Measurements from ENCODE around the gene BNIP5.

Gene BNIP5

DNA sequence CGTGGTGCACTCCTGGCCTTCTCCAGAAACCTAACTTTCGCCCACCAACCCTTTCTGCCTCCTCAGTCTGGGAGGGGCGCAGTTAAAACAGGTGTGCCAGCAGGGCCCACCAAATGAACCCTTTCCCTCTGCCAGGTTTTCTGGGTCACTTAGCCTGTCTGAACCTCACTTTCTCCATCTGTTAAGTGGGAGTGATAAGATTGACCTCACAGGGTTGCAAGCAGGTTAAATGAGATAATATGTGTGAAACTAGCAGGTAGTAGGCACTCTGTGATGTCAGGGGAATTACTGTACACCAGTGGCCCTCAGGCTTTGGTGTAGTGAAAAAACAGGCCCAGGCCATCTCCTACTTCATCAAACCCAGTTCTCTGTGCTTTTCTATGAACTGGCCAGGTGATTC, 14.1 kb downstream of the BNIP5 start:
- Histone ChIP-seq H3K9ac (no peak overlapping the region), H3K27me3 (ENCODE audit: control insufficient read depth, insufficient read depth, low read length) (no peaks in the 10 kb centered on the region), H2AFZ (no peak overlapping the region), H3K36me3 (ENCODE audit: control insufficient read depth, insufficient read depth, low read length) (no peaks in the 10 kb centered on the region), H3K27ac (no peak overlapping the region), H3K79me2 (no peaks in the 10 kb centered on the region), H3K4me1 (no peaks in the 10 kb centered on the region), H3K9me3 (ENCODE audit: control insufficient read depth, low read length) (no peaks in the 10 kb centered on the region), H3K4me3 (ENCODE audit: low read depth, low read length) (no peak overlapping the region), H3K4me2 (ENCODE audit: low read length) (no peak overlapping the region)
- TF ChIP-seq, protein P1, sequence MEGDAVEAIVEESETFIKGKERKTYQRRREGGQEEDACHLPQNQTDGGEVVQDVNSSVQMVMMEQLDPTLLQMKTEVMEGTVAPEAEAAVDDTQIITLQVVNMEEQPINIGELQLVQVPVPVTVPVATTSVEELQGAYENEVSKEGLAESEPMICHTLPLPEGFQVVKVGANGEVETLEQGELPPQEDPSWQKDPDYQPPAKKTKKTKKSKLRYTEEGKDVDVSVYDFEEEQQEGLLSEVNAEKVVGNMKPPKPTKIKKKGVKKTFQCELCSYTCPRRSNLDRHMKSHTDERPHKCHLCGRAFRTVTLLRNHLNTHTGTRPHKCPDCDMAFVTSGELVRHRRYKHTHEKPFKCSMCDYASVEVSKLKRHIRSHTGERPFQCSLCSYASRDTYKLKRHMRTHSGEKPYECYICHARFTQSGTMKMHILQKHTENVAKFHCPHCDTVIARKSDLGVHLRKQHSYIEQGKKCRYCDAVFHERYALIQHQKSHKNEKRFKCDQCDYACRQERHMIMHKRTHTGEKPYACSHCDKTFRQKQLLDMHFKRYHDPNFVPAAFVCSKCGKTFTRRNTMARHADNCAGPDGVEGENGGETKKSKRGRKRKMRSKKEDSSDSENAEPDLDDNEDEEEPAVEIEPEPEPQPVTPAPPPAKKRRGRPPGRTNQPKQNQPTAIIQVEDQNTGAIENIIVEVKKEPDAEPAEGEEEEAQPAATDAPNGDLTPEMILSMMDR (IDR thresholded peaks at IDR 0.05) = no peak

DNA sequence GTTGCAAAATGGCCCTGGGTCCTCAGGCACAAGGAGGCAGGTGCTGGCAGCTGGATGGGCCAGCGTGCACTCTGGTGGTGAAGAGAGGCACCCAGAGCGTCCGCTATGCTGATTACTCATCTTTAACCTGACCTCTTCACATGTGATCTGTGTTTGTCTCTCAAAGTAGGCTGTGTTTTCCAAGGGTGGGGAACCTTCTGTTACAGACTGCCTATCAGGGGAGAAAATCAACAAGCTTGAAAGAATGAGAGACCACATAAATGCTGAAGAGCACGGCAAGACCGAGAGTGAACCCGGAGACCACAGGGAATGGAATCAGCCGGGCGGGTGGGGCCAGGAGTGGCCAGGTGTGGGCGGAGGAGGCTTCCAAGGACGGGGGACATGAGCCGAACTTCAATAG, 16.2 kb downstream of the BNIP5 start:
- H3K4me2 ChIP-seq (ENCODE audit: low read length) = no peak overlapping the region
- H3K9me3 ChIP-seq (ENCODE audit: control insufficient read depth, low read length) = no peaks in the 10 kb centered on the region
- no peak overlapping the region for H3K4me3 ChIP-seq (ENCODE audit: low read depth, low read length)
- no peak overlapping the region for H3K9ac ChIP-seq
- H3K36me3 ChIP-seq (ENCODE audit: control insufficient read depth, insufficient read depth, low read length) = no peaks in the 10 kb centered on the region
- TF ChIP-seq, protein P1 (IDR thresholded peaks at IDR 0.05) = no peak
- H3K4me1 ChIP-seq = no peaks in the 10 kb centered on the region
- H2AFZ ChIP-seq = no peak overlapping the region
- no peaks in the 10 kb centered on the region for H3K79me2 ChIP-seq
- H3K27me3 ChIP-seq (ENCODE audit: control insufficient read depth, insufficient read depth, low read length) = no peaks in the 10 kb centered on the region
- no peak overlapping the region for H3K27ac ChIP-seq

DNA sequence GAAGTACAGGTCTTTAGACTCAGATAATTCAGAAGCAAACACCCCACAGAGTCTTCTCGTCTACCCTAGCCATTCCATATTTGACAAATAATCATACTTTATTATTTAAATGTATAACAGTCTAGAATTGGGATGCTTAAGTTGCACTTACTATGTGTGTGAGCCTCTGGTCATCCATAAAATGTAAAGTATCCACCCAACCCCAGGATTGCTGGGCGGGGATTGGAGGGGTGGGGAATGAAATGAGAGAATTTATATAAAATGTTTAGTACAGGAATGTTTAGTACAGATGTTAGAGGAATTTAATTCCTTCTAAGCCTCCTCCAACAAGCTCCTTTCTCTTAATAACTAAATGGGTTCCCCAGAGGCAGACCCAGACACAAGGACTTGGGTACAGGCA, 16.9 kb downstream of the BNIP5 start:
- Histone ChIP-seq H3K79me2 (no peaks in the 10 kb centered on the region), H3K27me3 (ENCODE audit: control insufficient read depth, insufficient read depth, low read length) (no peaks in the 10 kb centered on the region), H2AFZ (no peak overlapping the region), H3K9ac (no peak overlapping the region), H3K36me3 (ENCODE audit: control insufficient read depth, insufficient read depth, low read length) (no peaks in the 10 kb centered on the region), H3K4me1 (no peaks in the 10 kb centered on the region), H3K4me3 (ENCODE audit: low read depth, low read length) (no peak overlapping the region), H3K9me3 (ENCODE audit: control insufficient read depth, low read length) (no peaks in the 10 kb centered on the region), H3K4me2 (ENCODE audit: low read length) (no peak overlapping the region), H3K27ac (no peak overlapping the region)
- TF ChIP-seq, protein P1 (IDR thresholded peaks at IDR 0.05) = no peak

DNA sequence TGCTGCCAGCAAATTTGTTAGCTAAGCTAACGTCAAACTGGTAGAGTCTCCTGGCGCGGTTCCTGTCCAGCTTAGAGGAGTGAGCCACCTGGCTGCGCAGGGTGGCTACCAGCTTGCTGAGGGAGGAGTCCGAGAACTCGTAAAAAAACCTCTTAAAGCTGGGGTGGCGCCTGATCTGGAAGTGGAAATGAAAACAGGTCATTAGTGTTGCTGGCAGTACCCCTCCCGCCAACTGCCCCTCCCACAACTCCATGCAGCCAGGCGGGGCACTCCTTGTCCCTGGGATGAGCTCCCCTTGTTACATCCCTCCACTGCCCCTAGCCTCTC, 17.3 kb downstream of the BNIP5 start:
- H3K4me3 ChIP-seq (ENCODE audit: low read depth, low read length) = no peak overlapping the region
- no peaks in the 10 kb centered on the region for H3K9me3 ChIP-seq (ENCODE audit: control insufficient read depth, low read length)
- no peaks in the 10 kb centered on the region for H3K36me3 ChIP-seq (ENCODE audit: control insufficient read depth, insufficient read depth, low read length)
- H2AFZ ChIP-seq = no peak overlapping the region
- H3K4me2 ChIP-seq (ENCODE audit: low read length) = no peak overlapping the region
- no peaks in the 10 kb centered on the region for H3K79me2 ChIP-seq
- no peaks in the 10 kb centered on the region for H3K4me1 ChIP-seq
- TF ChIP-seq, protein P1 (IDR thresholded peaks at IDR 0.05) = no peak
- no peak overlapping the region for H3K27ac ChIP-seq
- H3K27me3 ChIP-seq (ENCODE audit: control insufficient read depth, insufficient read depth, low read length) = no peaks in the 10 kb centered on the region
- H3K9ac ChIP-seq = no peak overlapping the region

DNA sequence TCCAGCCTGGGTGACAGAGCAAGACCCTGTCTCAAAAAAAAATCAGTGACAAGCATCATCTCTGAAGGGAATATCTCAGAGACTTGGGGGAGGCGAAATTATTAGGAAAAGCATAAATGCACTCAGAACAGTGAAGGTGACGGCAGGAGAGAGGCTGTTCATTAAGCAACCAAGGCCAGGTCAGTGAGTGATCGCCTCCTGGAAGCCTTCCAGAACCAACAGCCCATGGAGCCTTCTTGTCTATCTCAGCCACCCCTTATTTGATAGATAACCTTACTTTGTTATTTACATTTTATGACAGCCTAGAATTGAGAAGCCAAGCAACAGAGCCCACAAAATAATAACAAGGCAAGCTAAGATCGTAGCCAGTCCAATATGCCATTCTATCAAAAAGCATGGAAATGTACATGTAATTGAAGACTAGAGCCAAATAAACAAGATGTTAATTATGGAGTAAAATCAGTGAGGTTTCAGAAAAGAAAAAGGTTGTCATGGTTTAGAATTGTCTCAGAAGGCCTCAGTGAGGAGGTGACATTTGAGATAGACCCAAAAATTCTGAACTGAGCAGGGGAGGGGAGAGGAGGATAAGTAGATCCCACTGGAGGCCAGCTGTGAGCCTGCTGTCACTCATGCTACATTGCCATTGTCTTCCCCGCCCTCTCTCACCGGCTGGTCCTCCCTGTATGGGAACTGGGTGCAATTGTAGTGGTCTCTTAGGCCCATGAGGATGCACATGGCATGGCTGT, 17.8 kb downstream of the BNIP5 start:
- TF ChIP-seq, protein P1 (IDR thresholded peaks at IDR 0.05) = no peak
- Histone ChIP-seq H3K79me2 (no peaks in the 10 kb centered on the region), H2AFZ (no peak overlapping the region), H3K27ac (no peak overlapping the region), H3K4me3 (ENCODE audit: low read depth, low read length) (no peak overlapping the region), H3K9ac (no peak overlapping the region), H3K36me3 (ENCODE audit: control insufficient read depth, insufficient read depth, low read length) (no peaks in the 10 kb centered on the region), H3K4me2 (ENCODE audit: low read length) (no peak overlapping the region), H3K27me3 (ENCODE audit: control insufficient read depth, insufficient read depth, low read length) (no peaks in the 10 kb centered on the region), H3K4me1 (no peaks in the 10 kb centered on the region), H3K9me3 (ENCODE audit: control insufficient read depth, low read length) (no peaks in the 10 kb centered on the region)

Measured in parathyroid adenoma (tissue), 2 donors.